Sigmoid colon (tissue), 4 donors: ENCODE data around the gene TMEM125.

ENCODE experiments used
- CTCF ChIP-seq, 4 experiments: fragments of 450-650 bp in 3 of 4; fragments of 200-600 bp in 1 of 4; IDR thresholded peaks; one replicate each; pipeline ENCODE4 v1.5.1; 2016 to 2019; ENCODE audit warnings: antibody characterized with exemption in 4 of 4, mild to moderate bottlenecking in 3 of 4, moderate library complexity in 2 of 4
- EP300 ChIP-seq, 4 donors: sonication (generic); formaldehyde crosslinking; IDR thresholded peaks; one replicate each; pipeline ENCODE4 v1.6.1; 2017; ENCODE audit warnings: antibody characterized with exemption in 4 of 4
- POLR2A ChIP-seq, 2 donors: fragments of 450-650 bp; IDR thresholded peaks; one replicate each; pipeline ENCODE4 v1.6.1; 2016; ENCODE audit warnings: antibody characterized with exemption in 2 of 2, mild to moderate bottlenecking in 2 of 2, moderate library complexity in 2 of 2
- POLR2AphosphoS5 ChIP-seq, 4 donors: sonication (generic); formaldehyde crosslinking; IDR thresholded peaks; one replicate each; pipeline ENCODE4 v1.6.1; 2017; ENCODE audit warnings: antibody characterized with exemption in 4 of 4

GRCh38 chr1:43237121-43237520 lies 32.7 kb upstream of the TMEM125 start:
- TF ChIP-seq CTCF (IDR thresholded peaks at IDR 0.05) = no peak
- TF ChIP-seq EP300 (IDR thresholded peaks at IDR 0.05) = no peak
- TF ChIP-seq POLR2A (IDR thresholded peaks at IDR 0.05) = no peak
- no peak for TF ChIP-seq POLR2AphosphoS5 (IDR thresholded peaks at IDR 0.05)
